ENCODE measurements around the gene GRK5. TPM values are rescaled to one million over a fixed set of nuclear protein-coding genes. Genes with fewer than 3 reads are reported as not detected.
"Not testable (repeated sequence)": the region's sequence is repeated elsewhere in the genome, so short reads cannot be mapped to it uniquely, and the experiment has no call there.

Gene GRK5
- total RNA-seq, 1 donor from 2014 or later: 12.5 TPM

DNA sequence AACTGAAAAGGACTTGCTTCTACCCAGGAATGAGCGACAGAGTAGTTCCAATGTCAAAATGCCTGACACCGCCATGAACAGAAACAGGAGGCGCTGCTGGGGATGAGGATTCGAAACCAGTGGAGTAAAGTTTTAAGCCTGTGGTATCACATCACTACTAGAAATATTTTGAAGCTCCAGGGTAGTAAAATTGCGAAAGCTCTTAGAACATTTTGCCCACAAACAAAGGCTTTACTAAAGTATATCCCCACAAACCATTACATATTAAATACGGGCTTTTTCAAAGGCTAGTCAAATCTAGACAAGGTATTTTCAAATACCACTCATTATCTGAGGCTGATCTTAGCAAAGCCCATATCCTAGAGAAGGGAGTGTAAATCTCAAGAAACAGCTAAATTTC, 31.2 kb upstream of the GRK5 start:
- Histone ChIP-seq H3K4me1 (ENCODE audit: control insufficient read depth in 3 of 3, insufficient read depth in 3 of 3, low read length in 3 of 3) (peaks cover 20 to 23% (median 22%) of the 10 kb centered on the region in 3 donors), H3K9ac (ENCODE audit: low read depth in 1 of 3, low read length in 3 of 3) (no peak overlapping the region), H3K4me3 (ENCODE audit: low read length in 3 of 3) (no peak overlapping the region), H3K36me3 (ENCODE audit: control insufficient read depth in 3 of 3, insufficient read depth in 3 of 3, low read length in 3 of 3) (peaks cover 23 to 36% (median 36%) of the 10 kb centered on the region in 3 donors), H3K27me3 (ENCODE audit: control insufficient read depth in 3 of 3, insufficient read depth in 3 of 3, low read length in 3 of 3) (no peaks in the 10 kb centered on the region), H3K27ac (ENCODE audit: low read depth, low read length) (no peak overlapping the region), H3K9me3 (ENCODE audit: control insufficient read depth in 3 of 3, low read length in 3 of 3) (no peaks in the 10 kb centered on the region)

DNA sequence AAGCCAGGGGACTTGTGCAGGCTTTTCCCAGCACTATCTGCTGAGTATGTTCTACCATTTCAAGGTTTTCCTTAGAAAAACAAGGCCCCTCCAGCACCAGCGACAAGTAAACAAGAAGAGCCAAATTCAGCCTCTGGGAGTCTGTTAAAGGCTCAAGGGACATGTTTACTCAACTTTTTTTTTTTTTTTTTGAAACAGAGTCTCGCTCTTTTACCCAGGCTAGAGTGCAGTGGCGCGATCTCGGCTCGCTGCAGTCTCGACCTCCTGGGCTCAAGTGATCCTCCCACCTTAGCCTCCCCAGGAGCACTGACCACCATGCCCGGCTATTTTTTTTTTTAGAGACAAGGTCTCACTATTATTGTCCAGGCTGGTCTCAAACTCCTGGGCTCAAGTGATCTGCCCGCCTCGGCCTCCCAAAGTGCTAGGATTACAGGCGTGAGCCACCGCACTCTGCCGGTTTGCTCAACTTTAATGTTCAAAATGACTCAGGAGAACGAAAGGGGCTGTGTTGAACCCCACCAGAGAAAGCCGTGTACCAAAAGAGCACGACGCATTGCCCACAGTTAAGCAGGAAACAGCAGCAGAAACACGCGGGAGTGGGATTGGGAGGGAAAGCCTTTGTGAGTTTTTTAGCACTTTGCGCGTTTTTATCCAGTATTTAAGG, 29.5 kb upstream of the GRK5 start:
- peak overlapping the region; percentile 85 to 98 (median 96) for H3K4me3 ChIP-seq (ENCODE audit: low read length in 3 of 3)
- H3K4me1 ChIP-seq (ENCODE audit: control insufficient read depth in 3 of 3, insufficient read depth in 3 of 3, low read length in 3 of 3): peaks cover 20 to 23% (median 22%) of the 10 kb centered on the region in 3 donors
- peak overlapping the region; percentile 88 to 96 (median 96) for H3K9ac ChIP-seq (ENCODE audit: low read depth in 1 of 3, low read length in 3 of 3)
- H3K27ac ChIP-seq (ENCODE audit: low read depth, low read length): peak overlapping the region; percentile 82
- no peaks in the 10 kb centered on the region for H3K27me3 ChIP-seq (ENCODE audit: control insufficient read depth in 3 of 3, insufficient read depth in 3 of 3, low read length in 3 of 3)
- H3K36me3 ChIP-seq (ENCODE audit: control insufficient read depth in 3 of 3, insufficient read depth in 3 of 3, low read length in 3 of 3): peaks cover 12 to 23% (median 21%) of the 10 kb centered on the region in 3 donors
- no peaks in the 10 kb centered on the region for H3K9me3 ChIP-seq (ENCODE audit: control insufficient read depth in 3 of 3, low read length in 3 of 3)

DNA sequence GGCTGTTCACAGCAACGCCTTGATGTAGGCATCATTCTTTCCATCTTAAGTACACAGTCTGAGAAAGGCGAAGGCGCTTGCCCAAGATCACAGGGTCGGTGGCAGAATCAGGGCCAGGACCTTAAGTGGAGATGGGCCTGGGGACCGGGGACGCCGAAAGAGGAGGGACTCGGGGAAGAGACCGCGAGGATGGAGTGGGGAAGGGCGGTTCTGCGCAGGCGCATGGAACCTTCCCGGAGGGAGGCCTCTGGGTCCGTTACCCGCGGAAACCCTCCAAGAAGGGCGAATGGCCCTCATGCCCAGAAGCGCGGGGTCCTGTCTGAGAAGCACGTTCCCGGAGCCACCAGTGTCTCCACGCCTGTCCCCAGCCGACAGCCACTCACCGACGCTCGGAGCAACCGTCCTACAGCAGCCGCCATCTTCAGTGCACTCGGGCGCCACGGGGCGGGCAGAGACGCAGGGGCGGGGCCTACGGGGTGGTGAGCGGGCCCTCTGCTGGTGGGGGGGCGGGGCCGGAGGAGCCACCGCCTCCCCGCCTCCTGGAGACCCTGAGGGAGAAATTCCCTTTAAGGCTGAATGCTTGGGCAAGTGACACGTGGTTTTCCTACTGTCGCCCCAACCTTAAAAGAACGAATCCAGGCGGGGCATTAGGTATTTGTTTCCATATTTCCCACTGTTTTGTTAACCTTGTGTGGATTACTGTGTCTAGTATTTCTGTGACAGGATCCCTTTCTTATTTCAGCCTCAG, 28.8 kb upstream of the GRK5 start, which contains the start of gene PRDX3:
PRDX3 (minus strand) TSS at position 441 of the 748 bp plus-strand sequence; CDS start at position 419, 22 bp downstream.
- Histone ChIP-seq H3K27me3 (ENCODE audit: control insufficient read depth in 3 of 3, insufficient read depth in 3 of 3, low read length in 3 of 3) (no peaks in the 10 kb centered on the region), H3K36me3 (ENCODE audit: control insufficient read depth in 3 of 3, insufficient read depth in 3 of 3, low read length in 3 of 3) (peaks cover 12 to 20% (median 19%) of the 10 kb centered on the region in 3 donors), H3K4me3 (ENCODE audit: low read length in 3 of 3) (peak within 1 kb of the TSS; percentile 85 to 98 (median 96)), H3K27ac (ENCODE audit: low read depth, low read length) (peak within 1 kb of the TSS; percentile 82), H3K4me1 (ENCODE audit: control insufficient read depth in 3 of 3, insufficient read depth in 3 of 3, low read length in 3 of 3) (peaks cover 20 to 23% (median 22%) of the 10 kb centered on the region in 3 donors), H3K9ac (ENCODE audit: low read depth in 1 of 3, low read length in 3 of 3) (peak within 1 kb of the TSS; percentile 88 to 96 (median 96)), H3K9me3 (ENCODE audit: control insufficient read depth in 3 of 3, low read length in 3 of 3) (no peaks in the 10 kb centered on the region)

DNA sequence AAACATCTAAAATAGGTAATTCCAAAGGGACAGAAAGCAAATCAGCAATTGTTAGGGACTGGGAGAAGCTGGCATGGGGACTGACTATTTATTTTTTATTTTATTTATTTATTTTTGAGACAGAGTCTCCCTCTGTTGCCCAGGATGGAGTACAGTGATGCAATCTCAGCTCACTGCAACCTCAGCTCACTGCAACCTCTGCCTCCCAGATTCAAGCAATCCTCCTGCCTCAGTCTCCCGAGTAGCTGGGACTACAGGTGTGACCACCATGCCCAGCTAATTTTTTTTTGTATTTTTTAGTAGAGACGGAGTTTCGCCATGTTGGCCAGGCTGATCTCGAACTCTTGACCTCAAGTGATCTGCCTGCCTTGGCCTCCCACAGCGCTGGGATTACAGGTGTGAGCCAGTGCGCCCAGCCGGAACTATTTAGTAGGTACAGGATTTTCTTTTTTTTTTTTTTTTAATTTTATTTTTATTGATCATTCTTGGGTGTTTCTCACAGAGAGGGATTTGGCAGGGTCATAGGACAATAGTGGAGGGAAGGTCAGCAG, 26.4 kb upstream of the GRK5 start:
- H3K9ac ChIP-seq (ENCODE audit: low read depth in 1 of 3, low read length in 3 of 3); H3K27me3 ChIP-seq (ENCODE audit: control insufficient read depth in 3 of 3, insufficient read depth in 3 of 3, low read length in 3 of 3); H3K36me3 ChIP-seq (ENCODE audit: control insufficient read depth in 3 of 3, insufficient read depth in 3 of 3, low read length in 3 of 3); H3K4me3 ChIP-seq (ENCODE audit: low read length in 3 of 3); H3K27ac ChIP-seq (ENCODE audit: low read depth, low read length); H3K9me3 ChIP-seq (ENCODE audit: control insufficient read depth in 3 of 3, low read length in 3 of 3): not testable (repeated sequence)
- peaks cover 20 to 23% (median 22%) of the 10 kb centered on the region in 3 donors for H3K4me1 ChIP-seq (ENCODE audit: control insufficient read depth in 3 of 3, insufficient read depth in 3 of 3, low read length in 3 of 3)

DNA sequence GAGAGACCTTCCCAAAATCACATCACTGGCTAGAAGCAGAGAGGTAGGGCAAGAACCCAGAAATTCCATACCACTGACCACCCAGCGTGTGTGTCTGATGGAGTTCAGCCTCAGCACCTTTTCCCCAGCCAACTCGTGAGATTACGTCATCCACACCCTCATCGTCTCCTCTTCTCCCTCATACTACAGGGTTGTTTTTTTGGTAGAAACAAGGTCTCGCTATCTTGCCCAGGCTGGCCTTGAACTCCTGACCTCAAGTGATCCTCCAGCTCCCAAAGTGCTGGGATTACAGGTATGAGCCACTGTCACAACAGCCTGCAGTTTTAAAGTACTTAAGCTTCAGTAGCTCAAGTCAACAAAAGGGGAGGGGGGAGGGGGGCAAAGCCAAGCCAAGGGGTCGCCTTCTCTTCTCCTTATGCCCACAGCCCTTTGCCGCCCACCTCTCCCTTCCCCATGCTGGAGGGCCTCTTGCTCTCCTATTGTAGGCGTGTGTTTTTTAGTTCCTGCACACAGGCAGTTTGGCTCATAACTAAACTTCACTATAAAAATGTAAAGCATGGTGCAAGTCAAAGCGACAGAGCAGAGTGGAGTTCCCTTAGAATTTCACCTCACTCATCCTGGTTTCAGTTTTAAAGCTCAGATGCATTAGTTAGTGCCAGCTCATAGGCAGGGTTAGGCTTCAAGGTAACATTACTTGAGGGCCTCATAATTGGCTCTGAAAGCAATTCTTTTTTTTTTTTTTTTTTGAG, 23.5 kb upstream of the GRK5 start:
- H3K36me3 ChIP-seq (ENCODE audit: control insufficient read depth in 3 of 3, insufficient read depth in 3 of 3, low read length in 3 of 3): no peaks in the 10 kb centered on the region
- peaks cover 0 to 4% (median 3%) of the 10 kb centered on the region in 3 donors for H3K4me1 ChIP-seq (ENCODE audit: control insufficient read depth in 3 of 3, insufficient read depth in 3 of 3, low read length in 3 of 3)
- H3K4me3 ChIP-seq (ENCODE audit: low read length in 3 of 3): no peak overlapping the region

DNA sequence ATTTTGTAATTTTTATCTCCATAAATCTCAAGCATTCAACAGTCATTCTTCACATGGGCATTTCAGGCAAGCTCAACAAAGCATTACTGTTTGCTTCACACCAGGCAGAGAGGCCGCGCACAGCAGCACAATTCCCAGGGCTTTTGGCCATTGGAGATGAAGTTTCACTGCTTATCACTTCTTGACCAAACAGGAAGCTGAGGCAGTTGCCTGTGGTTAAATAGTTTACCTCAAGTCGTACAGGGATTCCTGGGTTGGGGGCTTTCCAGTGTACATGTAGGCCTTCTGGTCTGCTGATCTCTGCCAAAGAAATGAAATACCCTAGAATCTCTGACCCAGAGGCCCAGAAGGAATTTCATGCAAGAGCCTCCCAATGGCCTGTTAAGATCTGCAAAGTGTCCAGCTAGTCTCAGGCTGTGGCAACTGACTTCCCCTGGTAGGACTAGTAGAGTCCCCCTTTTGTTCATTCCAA, 17.5 kb upstream of the GRK5 start:
- H3K4me1 ChIP-seq (ENCODE audit: control insufficient read depth in 3 of 3, insufficient read depth in 3 of 3, low read length in 3 of 3): no peaks in the 10 kb centered on the region
- H3K9ac ChIP-seq (ENCODE audit: low read depth in 1 of 3, low read length in 3 of 3): no peak overlapping the region
- H3K9me3 ChIP-seq (ENCODE audit: control insufficient read depth in 3 of 3, low read length in 3 of 3): no peaks in the 10 kb centered on the region

More for the DNA sequence above, 23.5 kb upstream of the GRK5 start:
- no peak overlapping the region for H3K9ac ChIP-seq (ENCODE audit: low read depth in 1 of 3, low read length in 3 of 3)
- H3K27me3 ChIP-seq (ENCODE audit: control insufficient read depth in 3 of 3, insufficient read depth in 3 of 3, low read length in 3 of 3): no peaks in the 10 kb centered on the region
- H3K9me3 ChIP-seq (ENCODE audit: control insufficient read depth in 3 of 3, low read length in 3 of 3): no peaks in the 10 kb centered on the region
- H3K27ac ChIP-seq (ENCODE audit: low read depth, low read length): no peak overlapping the region

DNA sequence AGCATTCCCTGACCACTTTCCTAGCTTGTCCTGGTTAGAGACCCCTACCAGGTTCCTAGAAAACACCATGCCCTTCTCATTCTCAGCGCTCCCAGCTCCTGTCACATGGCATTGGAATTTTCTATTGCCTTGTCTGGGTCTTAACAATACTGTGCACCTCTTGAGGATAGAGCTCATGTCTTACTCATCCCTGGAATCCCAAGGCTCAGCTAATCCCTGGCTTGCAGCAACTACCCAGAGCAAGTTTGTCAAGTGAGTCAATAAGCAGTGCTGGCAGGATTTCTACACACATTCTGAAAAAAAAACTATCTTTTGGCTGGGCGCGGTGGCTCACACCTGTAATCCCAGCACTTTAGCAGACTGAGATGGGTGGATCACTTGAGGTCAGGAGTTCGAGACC, 17.0 kb upstream of the GRK5 start:
- H3K4me3 ChIP-seq (ENCODE audit: low read length in 3 of 3): no peak overlapping the region
- no peaks in the 10 kb centered on the region for H3K9me3 ChIP-seq (ENCODE audit: control insufficient read depth in 3 of 3, low read length in 3 of 3)
- no peaks in the 10 kb centered on the region for H3K4me1 ChIP-seq (ENCODE audit: control insufficient read depth in 3 of 3, insufficient read depth in 3 of 3, low read length in 3 of 3)
- no peaks in the 10 kb centered on the region for H3K36me3 ChIP-seq (ENCODE audit: control insufficient read depth in 3 of 3, insufficient read depth in 3 of 3, low read length in 3 of 3)
- H3K27me3 ChIP-seq (ENCODE audit: control insufficient read depth in 3 of 3, insufficient read depth in 3 of 3, low read length in 3 of 3): no peaks in the 10 kb centered on the region
- H3K27ac ChIP-seq (ENCODE audit: low read depth, low read length): no peak overlapping the region
- H3K9ac ChIP-seq (ENCODE audit: low read depth in 1 of 3, low read length in 3 of 3): no peak overlapping the region

More for the DNA sequence above, 17.5 kb upstream of the GRK5 start:
- no peaks in the 10 kb centered on the region for H3K27me3 ChIP-seq (ENCODE audit: control insufficient read depth in 3 of 3, insufficient read depth in 3 of 3, low read length in 3 of 3)
- no peak overlapping the region for H3K27ac ChIP-seq (ENCODE audit: low read depth, low read length)
- H3K4me3 ChIP-seq (ENCODE audit: low read length in 3 of 3): no peak overlapping the region
- no peaks in the 10 kb centered on the region for H3K36me3 ChIP-seq (ENCODE audit: control insufficient read depth in 3 of 3, insufficient read depth in 3 of 3, low read length in 3 of 3)

DNA sequence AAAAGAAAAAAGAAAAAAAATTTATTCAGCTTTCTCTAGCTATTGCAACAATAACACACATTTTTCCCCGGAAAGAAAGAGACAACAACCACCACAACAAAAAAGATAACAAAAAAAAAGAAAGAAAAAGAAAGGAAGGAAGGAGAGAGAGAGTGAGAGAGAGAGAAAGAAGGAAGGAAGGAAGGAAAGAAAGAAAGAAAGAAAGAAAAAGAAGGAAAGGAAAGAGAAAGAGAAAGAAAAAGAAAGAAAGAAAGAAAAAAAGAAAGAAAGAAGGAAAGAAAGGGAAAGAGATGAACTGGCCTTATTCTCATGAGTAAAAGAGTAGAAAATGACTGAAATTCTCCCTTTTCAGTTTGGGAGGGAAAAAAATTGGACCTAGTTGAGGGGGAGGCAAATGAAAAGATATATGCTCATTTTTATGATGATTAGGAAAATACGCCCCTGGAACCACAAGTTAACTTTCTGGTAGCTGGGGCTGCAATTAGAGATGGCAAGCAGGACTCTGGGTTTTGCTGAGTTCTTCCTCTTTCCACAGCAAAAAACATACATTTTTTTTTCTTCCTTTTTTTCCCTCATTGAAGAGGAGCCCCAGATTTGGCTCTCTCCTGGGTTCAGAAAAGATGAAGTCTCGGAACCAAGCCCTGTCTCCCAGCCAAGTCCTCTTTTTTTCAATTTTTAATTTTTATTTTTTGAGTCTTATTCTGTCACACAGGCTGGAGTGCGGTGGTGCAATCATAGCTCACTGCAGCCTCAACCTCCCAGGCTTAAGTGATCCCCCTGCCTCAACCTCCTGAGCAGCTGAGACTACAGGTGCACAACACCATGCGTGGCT, 16.2 kb upstream of the GRK5 start:
- Histone ChIP-seq H3K27me3 (ENCODE audit: control insufficient read depth in 3 of 3, insufficient read depth in 3 of 3, low read length in 3 of 3) (no peaks in the 10 kb centered on the region), H3K27ac (ENCODE audit: low read depth, low read length) (no peak overlapping the region), H3K9ac (ENCODE audit: low read depth in 1 of 3, low read length in 3 of 3) (no peak overlapping the region)

DNA sequence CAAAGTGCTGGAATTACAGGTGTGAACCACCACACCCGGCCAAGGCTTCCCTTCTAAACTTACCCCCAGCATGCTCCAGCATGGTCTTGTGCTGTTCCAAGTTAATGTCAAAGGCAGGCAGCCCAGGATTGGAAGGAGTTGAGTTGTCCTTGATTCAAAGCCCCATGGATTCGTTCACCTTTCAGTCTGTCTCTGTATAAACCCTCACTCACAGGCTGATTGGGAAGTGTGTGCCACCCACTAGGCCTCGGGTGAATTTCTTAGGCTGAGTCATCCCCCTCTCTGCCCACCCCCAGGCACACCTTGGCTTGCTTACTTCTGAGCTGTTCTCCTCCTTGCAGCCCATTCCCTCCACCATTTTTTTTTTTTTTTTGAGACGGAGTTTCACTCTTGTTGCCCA, 15.5 kb upstream of the GRK5 start:
- no peak overlapping the region for H3K27ac ChIP-seq (ENCODE audit: low read depth, low read length)
- H3K36me3 ChIP-seq (ENCODE audit: control insufficient read depth in 3 of 3, insufficient read depth in 3 of 3, low read length in 3 of 3): no peaks in the 10 kb centered on the region
- no peaks in the 10 kb centered on the region for H3K27me3 ChIP-seq (ENCODE audit: control insufficient read depth in 3 of 3, insufficient read depth in 3 of 3, low read length in 3 of 3)
- H3K4me3 ChIP-seq (ENCODE audit: low read length in 3 of 3): no peak overlapping the region
- H3K9me3 ChIP-seq (ENCODE audit: control insufficient read depth in 3 of 3, low read length in 3 of 3): no peaks in the 10 kb centered on the region
- no peaks in the 10 kb centered on the region for H3K4me1 ChIP-seq (ENCODE audit: control insufficient read depth in 3 of 3, insufficient read depth in 3 of 3, low read length in 3 of 3)
- no peak overlapping the region for H3K9ac ChIP-seq (ENCODE audit: low read depth in 1 of 3, low read length in 3 of 3)

More for the DNA sequence above, 16.2 kb upstream of the GRK5 start:
- no peaks in the 10 kb centered on the region for H3K36me3 ChIP-seq (ENCODE audit: control insufficient read depth in 3 of 3, insufficient read depth in 3 of 3, low read length in 3 of 3)
- H3K9me3 ChIP-seq (ENCODE audit: control insufficient read depth in 3 of 3, low read length in 3 of 3): no peaks in the 10 kb centered on the region
- H3K4me1 ChIP-seq (ENCODE audit: control insufficient read depth in 3 of 3, insufficient read depth in 3 of 3, low read length in 3 of 3): no peaks in the 10 kb centered on the region
- H3K4me3 ChIP-seq (ENCODE audit: low read length in 3 of 3): no peak overlapping the region

All from skeletal muscle tissue (tissue), 4 donors.